ENCODE results near the gene ITGB6.
"Not testable (repeated sequence)": the region's sequence is repeated elsewhere in the genome, so short reads cannot be mapped to it uniquely, and the experiment has no call there.

ITGB6 gene

GRCh38 chr2:160181146-160181836, 18.8 kb downstream of the ITGB6 start:
- DNase-seq: not testable (repeated sequence)

- DNase-seq: not testable (repeated sequence)
Observed at GRCh38 chr2:160180690-160181089, 19.4 kb downstream of the ITGB6 start.

GRCh38 chr2:160180172-160180571, 19.9 kb downstream of the ITGB6 start:
- DNase-seq: no peak

DNA sequence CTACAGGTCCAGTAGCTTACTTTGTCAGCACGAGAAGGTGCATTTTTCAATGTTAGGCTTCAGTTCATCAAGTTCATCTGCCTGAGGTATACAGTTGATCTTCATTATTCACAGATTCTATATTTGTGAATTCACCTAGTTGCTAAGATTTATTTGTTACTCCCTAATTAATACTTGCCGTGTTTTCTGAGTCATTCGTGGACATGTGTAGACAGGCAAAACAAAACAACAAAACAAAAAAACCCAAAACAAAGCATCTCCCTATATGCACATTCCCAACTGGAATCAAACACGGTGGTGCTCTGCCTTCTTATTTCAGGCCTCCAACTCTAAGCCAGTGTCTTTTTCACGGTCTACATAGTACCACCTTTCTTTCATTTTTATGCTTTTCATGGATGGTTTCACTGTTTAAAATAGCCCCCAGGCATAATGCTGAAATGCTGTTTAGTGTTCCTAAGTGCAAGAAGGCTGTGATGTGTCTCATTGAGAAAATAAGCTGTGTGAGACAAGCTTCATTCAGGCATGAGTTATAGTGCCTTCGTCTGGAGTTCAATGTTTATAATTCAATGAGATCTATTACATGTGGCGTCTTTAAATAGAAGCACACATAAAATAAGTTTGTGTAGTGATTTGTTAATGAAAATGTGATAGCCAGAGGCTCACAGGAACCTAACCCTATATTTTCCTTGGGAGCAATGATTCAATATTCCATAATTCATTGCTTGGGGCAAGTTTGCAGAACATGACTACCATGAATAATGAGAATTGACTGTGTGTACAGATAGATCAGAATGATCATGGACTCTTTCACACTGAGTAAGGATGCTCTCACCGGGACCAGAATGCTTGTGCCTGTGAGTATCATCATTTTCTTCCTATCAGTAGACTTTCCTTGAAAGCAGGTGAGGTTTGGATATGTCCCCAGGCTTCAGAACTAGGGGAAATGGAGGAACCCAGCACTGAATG, 24.6 kb downstream of the ITGB6 start:
- DNase-seq: no peak

- no peak for DNase-seq
Observed at GRCh38 chr2:160174322-160174721, 25.8 kb downstream of the ITGB6 start.

- no peak for DNase-seq
Observed at GRCh38 chr2:160169988-160170387, 30.1 kb downstream of the ITGB6 start.

DNA sequence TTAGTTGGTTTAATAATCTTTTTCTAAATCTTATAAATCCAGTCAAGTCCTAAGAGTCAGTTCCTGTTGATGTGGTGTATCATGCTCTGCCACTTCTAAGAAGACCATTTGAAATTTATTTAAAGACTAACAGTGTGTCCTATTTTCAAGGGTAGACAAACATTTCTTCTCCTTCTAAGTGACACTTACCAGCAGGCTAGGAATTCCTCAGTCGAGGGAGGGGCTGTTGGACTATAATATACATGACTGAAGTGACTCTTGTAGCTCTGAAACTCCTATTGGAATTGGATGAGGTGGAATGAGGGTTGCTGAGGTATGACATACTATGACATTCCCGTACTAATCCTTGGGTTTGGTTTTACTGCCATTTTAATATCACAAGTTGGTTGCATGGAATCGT, 30.6 kb downstream of the ITGB6 start:
- no peak for DNase-seq

DNA sequence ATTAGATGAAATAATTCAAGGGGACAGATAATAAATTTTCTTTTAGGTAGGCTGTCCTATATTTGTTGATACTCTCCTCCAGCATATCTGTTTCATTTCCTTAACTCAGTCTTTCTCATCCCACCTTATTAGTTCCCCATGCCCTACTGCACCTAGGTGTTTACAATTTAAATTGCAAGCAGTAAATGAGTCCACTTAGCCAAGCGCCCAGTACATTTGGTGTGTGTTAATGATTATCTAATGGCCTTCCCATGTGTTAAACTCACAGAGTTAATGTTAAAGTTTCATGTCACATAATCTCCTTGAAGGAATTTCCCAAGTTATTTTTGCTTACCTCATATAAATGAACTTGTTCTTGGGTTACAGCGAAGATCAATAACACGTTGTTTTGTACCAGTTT, 31.2 kb downstream of the ITGB6 start:
- no peak for DNase-seq

- DNase-seq: no peak
Observed at GRCh38 chr2:160167089-160167740, 32.9 kb downstream of the ITGB6 start.

GRCh38 chr2:160165996-160166395, 34.1 kb downstream of the ITGB6 start:
- no peak for DNase-seq

GRCh38 chr2:160165081-160165480, 35.0 kb downstream of the ITGB6 start:
- DNase-seq: no peak

DNA sequence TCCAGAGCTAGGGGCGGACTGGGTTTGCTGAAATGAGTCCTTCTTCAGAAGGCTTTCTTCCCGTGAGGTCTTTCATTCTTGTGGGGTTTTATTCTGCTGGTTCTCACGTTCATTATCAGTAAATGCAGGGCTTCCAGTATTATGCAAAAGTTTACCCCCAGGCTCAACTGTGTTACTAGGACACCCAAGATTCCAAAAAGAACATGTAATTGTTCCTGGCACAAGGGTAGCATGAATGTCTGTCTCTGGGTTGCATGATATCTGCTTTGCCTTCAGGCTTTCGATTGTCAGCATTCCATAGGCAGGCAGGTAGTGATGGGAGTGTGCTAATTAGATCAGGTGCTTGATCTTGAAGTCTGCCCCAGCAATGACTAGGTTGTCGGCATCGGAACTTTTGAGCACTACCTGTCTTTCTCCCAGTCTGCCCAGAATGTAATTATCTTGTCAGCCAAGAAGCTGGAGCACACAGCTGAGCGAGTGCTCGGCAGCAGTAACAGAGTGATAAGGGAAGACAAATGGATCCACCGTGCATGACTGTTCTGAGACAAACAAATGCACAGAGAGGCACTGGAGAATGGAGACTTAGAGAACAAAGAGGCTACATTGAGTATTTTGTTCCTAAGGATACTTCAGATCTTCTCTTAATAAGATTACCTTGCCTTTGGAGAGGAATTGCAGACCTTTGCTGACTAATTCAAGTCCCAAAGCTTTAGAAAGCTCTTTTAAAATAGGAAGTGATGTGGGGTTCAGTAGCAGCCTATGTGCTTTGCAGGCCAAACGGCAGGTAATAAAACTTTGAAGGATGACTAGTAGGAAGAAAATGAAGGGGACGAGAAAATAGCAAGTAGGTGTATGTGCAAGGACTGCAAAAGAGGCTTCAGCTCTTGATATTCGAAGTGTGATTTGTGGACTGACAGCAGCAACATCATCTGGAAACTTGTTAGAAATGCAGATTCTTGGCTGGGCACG, 41.9 kb downstream of the ITGB6 start:
- DNase-seq: no peak

DNA sequence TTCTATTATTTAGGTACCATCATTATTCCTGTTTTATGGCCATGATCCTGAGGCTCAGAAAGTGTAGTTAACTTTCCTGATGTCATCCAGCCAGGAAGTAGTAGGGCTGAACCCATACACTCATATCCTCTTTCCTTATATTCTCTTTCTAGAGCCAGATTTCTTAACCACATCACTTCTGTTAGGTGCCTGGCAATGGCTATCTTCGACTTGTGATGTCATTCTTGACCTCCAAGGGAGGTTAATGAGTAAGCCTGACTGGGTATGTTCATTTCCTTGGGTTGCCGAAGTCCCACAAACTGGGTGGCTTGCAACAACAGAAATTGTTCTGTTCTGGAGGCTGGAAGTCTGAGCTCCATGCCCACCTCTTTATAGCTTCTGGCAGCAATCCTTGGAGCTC, 43.4 kb downstream of the ITGB6 start:
- no peak for DNase-seq

GRCh38 chr2:160156100-160156499, 44.0 kb downstream of the ITGB6 start:
- DNase-seq: no peak

DNA sequence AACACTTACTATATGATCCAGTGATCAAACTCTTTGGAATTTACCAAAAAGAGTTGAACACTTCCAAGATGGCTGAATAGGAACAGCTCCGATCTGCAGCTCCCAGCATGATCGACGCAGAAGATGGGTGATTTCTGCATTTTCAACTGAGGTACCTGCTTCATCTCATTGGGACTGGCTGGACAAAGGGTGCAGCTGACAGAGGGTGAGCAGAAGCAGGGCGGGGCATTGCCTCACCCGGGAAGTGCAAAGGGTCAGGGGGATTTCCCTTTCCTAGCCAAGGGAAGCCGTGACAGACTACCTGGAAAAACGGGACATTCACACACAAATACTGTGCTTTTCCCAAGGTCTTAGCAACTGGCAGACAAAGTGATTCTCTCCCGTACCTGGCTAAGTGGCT, 51.7 kb downstream of the ITGB6 start:
- not testable (repeated sequence) for DNase-seq

DNA sequence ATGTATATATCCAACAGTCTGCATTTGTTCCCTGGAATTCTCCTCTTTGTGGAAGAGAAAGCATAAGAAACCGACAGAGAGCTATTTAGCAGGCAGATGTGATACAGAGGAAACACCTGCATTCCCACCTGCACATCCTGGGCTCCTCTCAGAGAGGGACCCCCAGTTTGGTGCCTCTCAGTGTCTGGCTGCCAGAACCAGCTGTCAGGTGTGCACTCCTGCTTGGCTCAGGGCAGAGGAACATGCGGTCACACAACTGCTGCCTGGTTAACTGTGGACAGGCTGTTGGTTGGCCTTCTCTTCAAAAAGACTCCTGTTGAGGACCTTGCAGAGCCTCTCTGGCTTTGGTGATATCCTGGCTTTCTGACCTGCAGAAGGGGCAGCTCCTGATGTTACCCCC, 54.6 kb downstream of the ITGB6 start:
- DNase-seq: no peak

DNA sequence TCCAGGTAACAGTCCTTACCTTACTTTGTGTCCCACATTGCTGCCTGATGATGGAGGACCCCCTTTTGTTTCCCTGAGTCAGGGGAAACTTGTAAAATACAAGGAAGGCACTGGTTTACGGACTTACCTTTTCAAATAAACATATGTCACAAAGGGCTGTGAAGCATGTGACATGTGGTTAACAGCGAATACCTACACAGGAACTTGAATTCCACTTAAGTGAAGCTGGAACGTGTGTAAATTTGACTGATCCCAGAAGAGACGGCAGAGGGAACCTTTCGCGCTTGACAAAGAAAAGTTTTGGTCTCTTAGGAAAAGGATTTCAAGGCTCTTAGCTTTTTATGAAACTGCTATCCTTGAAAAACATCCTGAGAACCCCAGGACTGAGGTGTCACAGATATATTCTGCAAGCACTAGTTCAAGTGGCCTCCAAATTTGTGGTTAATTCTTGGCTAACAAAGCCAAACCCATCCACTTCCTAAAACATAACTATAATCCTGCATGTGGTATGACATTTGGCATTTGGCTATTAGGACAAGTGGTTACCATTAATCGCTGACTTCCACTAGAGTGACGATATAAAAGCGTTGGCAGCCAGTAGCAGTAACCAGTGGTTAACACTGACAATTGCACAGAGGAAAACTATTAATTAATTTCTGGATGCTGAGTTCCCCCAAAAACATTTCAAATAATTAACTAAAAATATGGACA, 55.6 kb downstream of the ITGB6 start:
- no peak for DNase-seq

DNA sequence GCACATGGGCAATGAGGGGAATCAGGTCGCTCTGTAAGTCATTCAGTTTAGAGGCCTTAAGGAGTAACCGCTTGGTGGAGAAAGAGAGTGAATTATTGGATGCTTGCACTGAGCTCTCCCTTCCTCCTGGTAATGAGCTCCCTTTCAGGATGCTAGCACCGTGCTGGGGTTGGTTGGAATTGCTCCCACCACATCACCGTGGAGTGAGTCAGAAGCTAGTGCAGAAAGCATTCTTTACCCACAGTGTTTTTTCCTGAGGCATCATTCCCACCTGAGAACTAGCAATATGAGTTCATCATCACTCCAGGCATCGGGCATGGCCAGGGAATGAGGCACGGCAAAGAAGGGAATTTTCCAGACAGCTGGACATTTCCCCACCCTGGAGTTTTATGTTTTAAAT, 57.6 kb downstream of the ITGB6 start:
- no peak for DNase-seq

DNA sequence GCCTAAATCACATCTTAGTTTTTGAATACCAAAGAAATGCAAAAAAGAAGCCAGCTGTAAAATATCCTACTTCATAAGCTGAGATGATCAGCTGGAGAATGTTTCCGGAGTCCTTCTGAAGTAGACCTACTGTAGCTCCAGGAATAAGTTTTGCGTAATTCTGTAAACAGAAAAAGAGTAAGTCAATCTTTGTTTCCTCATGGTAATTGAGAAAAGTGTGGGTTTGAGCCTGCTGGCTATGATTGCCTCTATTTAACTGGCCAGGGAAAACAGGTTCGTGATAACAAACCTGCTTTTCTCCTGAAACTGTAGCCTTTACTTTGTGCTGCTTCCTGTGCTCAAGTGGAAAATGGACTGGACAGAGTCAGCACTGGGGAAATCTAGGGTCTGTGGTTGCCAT, 58.2 kb downstream of the ITGB6 start:
- DNase-seq: no peak

- no peak for DNase-seq
Observed at GRCh38 chr2:160141419-160141818, 58.7 kb downstream of the ITGB6 start.

DNA sequence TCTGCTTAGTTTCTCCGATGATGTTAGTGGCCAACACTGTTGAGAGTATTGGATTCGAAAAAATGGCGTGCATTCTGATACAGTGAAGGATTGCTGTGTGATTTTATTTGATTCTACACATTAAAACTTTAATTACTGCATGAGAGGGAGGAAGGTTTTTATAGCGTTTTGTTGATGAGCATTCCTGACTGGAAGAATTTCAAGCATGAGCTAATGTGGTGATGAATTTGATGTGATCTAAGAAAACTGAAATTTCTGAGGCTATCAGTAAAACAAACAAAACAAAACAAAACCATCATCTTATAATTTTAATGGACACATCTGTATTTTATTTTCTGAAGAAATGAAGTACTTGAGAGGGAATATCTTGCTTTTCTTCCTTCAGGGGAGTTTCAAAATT, 59.6 kb downstream of the ITGB6 start:
- DNase-seq: no peak

DNA sequence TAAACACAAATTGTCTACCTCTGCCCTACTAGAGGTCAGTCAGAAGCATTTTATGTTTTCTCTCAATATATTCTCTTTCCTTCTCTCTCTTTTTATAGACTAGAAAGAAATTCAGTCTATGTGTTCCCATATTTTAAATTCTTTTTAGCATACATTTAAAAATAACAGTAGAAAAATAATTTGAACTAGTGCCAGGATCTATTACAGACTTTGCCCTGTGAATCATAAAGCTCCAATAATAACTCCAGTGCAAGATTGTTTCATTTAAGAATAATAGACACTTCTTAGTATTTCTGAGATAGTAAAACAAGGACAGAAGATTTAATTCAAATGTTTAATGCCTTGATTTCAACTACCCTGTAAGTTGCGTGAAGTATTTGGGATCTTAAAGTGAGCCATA, 60.1 kb downstream of the ITGB6 start:
- DNase-seq: no peak
